ENCODE results near the gene NR2C2AP. TPM values are rescaled to one million over a fixed set of nuclear protein-coding genes. Genes with fewer than 3 reads are reported as not detected.
A peak's percentile ranks its signal among the peaks of the same experiment; 100 is the strongest.
"Not testable (repeated sequence)": the region's sequence is repeated elsewhere in the genome, so short reads cannot be mapped to it uniquely, and the experiment has no call there.

The NR2C2AP gene
- total RNA-seq, 1 donor, result 17.8 TPM

GRCh38 chr19:19224852-19225494 is 21.8 kb upstream of the NR2C2AP start:
- DNase-seq (ENCODE audit: low read depth), result peak; percentile 46
- H3K4me3 ChIP-seq (ENCODE audit: low read depth, low read length), result peak overlapping the region; percentile 13
- TF ChIP-seq CTCF (IDR thresholded peaks at IDR 0.05; ENCODE audit: insufficient read depth, low read length), result peak; percentile 53

DNA sequence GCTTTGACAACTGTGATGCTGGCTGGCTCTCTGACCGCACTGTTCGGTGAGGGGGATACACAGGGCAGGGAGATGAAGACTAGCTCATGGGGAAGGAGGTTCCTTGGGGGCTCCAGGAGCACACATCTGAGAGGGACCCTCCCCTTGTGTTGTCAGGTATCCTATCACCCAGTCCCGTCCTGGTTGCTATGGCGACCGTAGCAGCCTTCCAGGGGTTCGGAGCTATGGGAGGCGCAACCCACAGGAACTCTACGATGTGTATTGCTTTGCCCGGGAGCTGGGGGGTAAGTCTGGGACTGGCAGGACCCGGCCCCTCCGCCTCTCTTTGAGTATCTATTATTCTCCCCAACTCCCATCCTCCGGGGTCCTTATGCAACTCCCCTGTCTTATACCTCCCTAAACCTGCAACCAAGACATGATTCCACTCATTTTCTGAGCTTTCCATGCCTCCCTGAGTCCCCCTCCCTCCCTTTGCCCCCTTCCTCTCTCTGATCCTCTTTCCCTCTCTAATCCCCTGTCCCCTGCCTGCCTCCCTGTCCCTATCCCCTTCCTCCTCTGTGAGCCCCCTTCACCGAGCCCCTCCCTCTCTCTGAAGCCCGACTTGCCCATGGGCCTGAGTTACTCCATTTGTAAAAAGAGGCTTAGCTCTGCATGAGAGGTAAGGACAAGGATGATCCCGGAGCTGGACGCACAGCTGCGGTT is 21.1 kb upstream of the NR2C2AP start:
- H3K4me3 ChIP-seq (ENCODE audit: low read depth, low read length), result no peak overlapping the region
- no peak for DNase-seq (ENCODE audit: low read depth)
- TF ChIP-seq CTCF (IDR thresholded peaks at IDR 0.05; ENCODE audit: insufficient read depth, low read length), result no peak

DNA sequence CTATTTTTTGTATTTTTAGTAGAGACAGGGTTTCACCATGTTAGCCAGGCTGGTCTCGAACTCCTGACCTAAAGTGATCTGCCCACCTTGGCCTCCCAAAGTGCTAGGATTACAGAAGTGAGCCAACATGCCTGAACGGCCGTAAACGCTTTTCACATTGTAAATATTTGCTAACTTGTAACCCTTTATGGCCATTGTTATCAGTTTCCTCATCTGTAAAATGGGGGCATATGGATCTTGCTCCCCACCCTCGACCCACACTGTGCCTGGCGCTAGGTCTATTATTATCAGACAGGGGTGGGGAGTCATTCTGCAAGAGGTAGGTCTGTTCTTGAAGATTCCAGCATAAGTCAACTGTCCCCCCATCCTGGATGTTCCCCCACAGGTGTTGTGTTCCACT is 20.4 kb upstream of the NR2C2AP start:
- TF ChIP-seq CTCF (IDR thresholded peaks at IDR 0.05; ENCODE audit: insufficient read depth, low read length), result no peak
- H3K4me3 ChIP-seq (ENCODE audit: low read depth, low read length), result no peak overlapping the region
- DNase-seq (ENCODE audit: low read depth), result no peak

- no peak for DNase-seq (ENCODE audit: low read depth)
- no peak for TF ChIP-seq CTCF (IDR thresholded peaks at IDR 0.05; ENCODE audit: insufficient read depth, low read length)
- H3K4me3 ChIP-seq (ENCODE audit: low read depth, low read length), result no peak overlapping the region
Measured at GRCh38 chr19:19223060-19223459, 19.8 kb upstream of the NR2C2AP start.

- not testable (repeated sequence) for H3K4me3 ChIP-seq (ENCODE audit: low read depth, low read length); DNase-seq (ENCODE audit: low read depth)
Measured at GRCh38 chr19:19221000-19221399, 17.8 kb upstream of the NR2C2AP start.

- no peak for TF ChIP-seq CTCF (IDR thresholded peaks at IDR 0.05; ENCODE audit: insufficient read depth, low read length)
- H3K4me3 ChIP-seq (ENCODE audit: low read depth, low read length), result no peak overlapping the region
- DNase-seq (ENCODE audit: low read depth), result no peak
Measured at GRCh38 chr19:19218911-19219310, 15.7 kb upstream of the NR2C2AP start.

- H3K4me3 ChIP-seq (ENCODE audit: low read depth, low read length), result no peak overlapping the region
Measured at GRCh38 chr19:19217099-19217498, 13.9 kb upstream of the NR2C2AP start.

More at GRCh38 chr19:19217099-19217498, 13.9 kb upstream of the NR2C2AP start:
- peak; percentile 30 for DNase-seq (ENCODE audit: low read depth)
- TF ChIP-seq CTCF (IDR thresholded peaks at IDR 0.05; ENCODE audit: insufficient read depth, low read length), result no peak

Measured in fibroblast of the aortic adventitia (primary cell).